Choroid plexus epithelial cell (primary cell): ENCODE results near the gene IMMP2L.

Source experiments
- DNase-seq: peaks from one replicate; pipeline ENCODE4 v3.0.0-alpha.2; 2010; ENCODE audit warnings: low read depth
- H3K4me3 ChIP-seq: 2 replicates; pipeline ENCODE4 v1.5.1; 2011; ENCODE audit warnings: low read depth, mild to moderate bottlenecking, control low read depth, low read length, moderate library complexity
- CTCF ChIP-seq: conservative IDR thresholded peaks from 2 replicates; pipeline ENCODE4 v1.5.1; 2011; ENCODE audit warnings: low read depth, mild to moderate bottlenecking, control low read depth, inconsistent platforms, low read length, moderate library complexity

IMMP2L gene

GRCh38 chr7:111010798-111011197 is 551.5 kb downstream of the IMMP2L start:
- no peak overlapping the region for H3K4me3 ChIP-seq
- no peak for DNase-seq
- TF ChIP-seq CTCF, result no peak

- no peak for TF ChIP-seq CTCF
- no peak overlapping the region for H3K4me3 ChIP-seq
- DNase-seq, result no peak
Observed at GRCh38 chr7:111009526-111010040, 552.7 kb downstream of the IMMP2L start.

- no peak for TF ChIP-seq CTCF
- DNase-seq, result peak; percentile 70
- H3K4me3 ChIP-seq, result no peak overlapping the region
Observed at GRCh38 chr7:111006691-111007090, 555.6 kb downstream of the IMMP2L start.

- no peak overlapping the region for H3K4me3 ChIP-seq
- no peak for TF ChIP-seq CTCF
- no peak for DNase-seq
Observed at GRCh38 chr7:111006040-111006439, 556.3 kb downstream of the IMMP2L start.

- TF ChIP-seq CTCF, result no peak
- DNase-seq, result no peak
Observed at GRCh38 chr7:111005445-111005844, 556.8 kb downstream of the IMMP2L start.

GRCh38 chr7:111004310-111004901 is 557.9 kb downstream of the IMMP2L start:
- no peak for TF ChIP-seq CTCF
- DNase-seq, result no peak
- H3K4me3 ChIP-seq, result no peak overlapping the region

More at GRCh38 chr7:111005445-111005844, 556.8 kb downstream of the IMMP2L start:
- no peak overlapping the region for H3K4me3 ChIP-seq

- H3K4me3 ChIP-seq, result no peak overlapping the region
- DNase-seq, result no peak
- no peak for TF ChIP-seq CTCF
Observed at GRCh38 chr7:111003883-111004282, 558.4 kb downstream of the IMMP2L start.
